NB4 (cell line): Measurements from ENCODE around the gene RNU2-63P.

Source experiments
- POLR2A ChIP-seq: IDR thresholded peaks from 2 replicates; pipeline ENCODE4 v1.6.1; 2011; ENCODE audit warnings: mild to moderate bottlenecking; ENCODE audit not compliant: insufficient read length; ENCODE audit errors: extremely low read depth
- TF ChIP-seq, protein P1 (sequence below): IDR thresholded peaks from one replicate; pipeline ENCODE4 v1.5.1; 2012; ENCODE audit warnings: low read depth, low read length

GRCh38 chr2:88016086-88016959, at the start of gene RNU2-63P:
- TF ChIP-seq, protein P1, sequence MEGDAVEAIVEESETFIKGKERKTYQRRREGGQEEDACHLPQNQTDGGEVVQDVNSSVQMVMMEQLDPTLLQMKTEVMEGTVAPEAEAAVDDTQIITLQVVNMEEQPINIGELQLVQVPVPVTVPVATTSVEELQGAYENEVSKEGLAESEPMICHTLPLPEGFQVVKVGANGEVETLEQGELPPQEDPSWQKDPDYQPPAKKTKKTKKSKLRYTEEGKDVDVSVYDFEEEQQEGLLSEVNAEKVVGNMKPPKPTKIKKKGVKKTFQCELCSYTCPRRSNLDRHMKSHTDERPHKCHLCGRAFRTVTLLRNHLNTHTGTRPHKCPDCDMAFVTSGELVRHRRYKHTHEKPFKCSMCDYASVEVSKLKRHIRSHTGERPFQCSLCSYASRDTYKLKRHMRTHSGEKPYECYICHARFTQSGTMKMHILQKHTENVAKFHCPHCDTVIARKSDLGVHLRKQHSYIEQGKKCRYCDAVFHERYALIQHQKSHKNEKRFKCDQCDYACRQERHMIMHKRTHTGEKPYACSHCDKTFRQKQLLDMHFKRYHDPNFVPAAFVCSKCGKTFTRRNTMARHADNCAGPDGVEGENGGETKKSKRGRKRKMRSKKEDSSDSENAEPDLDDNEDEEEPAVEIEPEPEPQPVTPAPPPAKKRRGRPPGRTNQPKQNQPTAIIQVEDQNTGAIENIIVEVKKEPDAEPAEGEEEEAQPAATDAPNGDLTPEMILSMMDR = no peak
- TF ChIP-seq POLR2A = peak; percentile 99
